OCI-LY1 (cell line): ENCODE data around the gene MYBBP1A.

Source experiments
- EZH2 ChIP-seq: fragments of 200-600 bp; sonication (generic), shearing (Covaris generic); IDR thresholded peaks from 2 replicates; pipeline ENCODE4 v1.8.0; 2017; ENCODE audit warnings: borderline replicate concordance, mixed run types, mild to moderate bottlenecking, antibody characterized with exemption, low read length, moderate library complexity, mixed read lengths
- TF ChIP-seq, protein P1 (sequence below): fragments of 200-600 bp; sonication (generic), shearing (Covaris generic); IDR thresholded peaks from 2 replicates; pipeline ENCODE4 v1.5.1; 2017; ENCODE audit warnings: mild to moderate bottlenecking, antibody characterized with exemption, low read length, moderate library complexity, mixed read lengths

GRCh38 chr17:4501295-4501949 is 53.8 kb downstream of the MYBBP1A start:
- TF ChIP-seq, protein P1, sequence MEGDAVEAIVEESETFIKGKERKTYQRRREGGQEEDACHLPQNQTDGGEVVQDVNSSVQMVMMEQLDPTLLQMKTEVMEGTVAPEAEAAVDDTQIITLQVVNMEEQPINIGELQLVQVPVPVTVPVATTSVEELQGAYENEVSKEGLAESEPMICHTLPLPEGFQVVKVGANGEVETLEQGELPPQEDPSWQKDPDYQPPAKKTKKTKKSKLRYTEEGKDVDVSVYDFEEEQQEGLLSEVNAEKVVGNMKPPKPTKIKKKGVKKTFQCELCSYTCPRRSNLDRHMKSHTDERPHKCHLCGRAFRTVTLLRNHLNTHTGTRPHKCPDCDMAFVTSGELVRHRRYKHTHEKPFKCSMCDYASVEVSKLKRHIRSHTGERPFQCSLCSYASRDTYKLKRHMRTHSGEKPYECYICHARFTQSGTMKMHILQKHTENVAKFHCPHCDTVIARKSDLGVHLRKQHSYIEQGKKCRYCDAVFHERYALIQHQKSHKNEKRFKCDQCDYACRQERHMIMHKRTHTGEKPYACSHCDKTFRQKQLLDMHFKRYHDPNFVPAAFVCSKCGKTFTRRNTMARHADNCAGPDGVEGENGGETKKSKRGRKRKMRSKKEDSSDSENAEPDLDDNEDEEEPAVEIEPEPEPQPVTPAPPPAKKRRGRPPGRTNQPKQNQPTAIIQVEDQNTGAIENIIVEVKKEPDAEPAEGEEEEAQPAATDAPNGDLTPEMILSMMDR = no peak
- no peak for TF ChIP-seq EZH2
